ENCODE data around the gene TCERG1L. TPM values are rescaled to one million over a fixed set of nuclear protein-coding genes. Genes with fewer than 3 reads are reported as not detected.

TCERG1L gene
- total RNA-seq, 2 experiments from 2014 or later = 0.06 TPM; not detected in 1

- DNase-seq (no peak), ATAC-seq (ENCODE audit: poor library complexity) (no peak)
- TF ChIP-seq CTCF (IDR thresholded peaks at IDR 0.05) = no peak
- peaks cover 8% of the 10 kb centered on the region for H3K27me3 Mint-ChIP-seq
- H3K9me3 Mint-ChIP-seq = peaks cover 8% of the 10 kb centered on the region
- no peaks in the 10 kb centered on the region for H3K36me3 Mint-ChIP-seq (ENCODE audit: low read depth)
- peaks cover 0 to 7% of the 10 kb centered on the region in 2 experiments for H3K9me3 ChIP-seq (ENCODE audit: control insufficient read depth in 1 of 2, insufficient read depth in 1 of 2, low read length in 2 of 2)
- no peak overlapping the region for H3K4me3 ChIP-seq (ENCODE audit: low read length)
- peaks cover 0 to 7% of the 10 kb centered on the region in 2 experiments for H3K27me3 ChIP-seq (ENCODE audit: control insufficient read depth in 1 of 2, insufficient read depth in 2 of 2, low read length in 2 of 2)
- H3K27ac Mint-ChIP-seq = no peak overlapping the region
- ChIA-PET CTCF (no interaction called here), POLR2A (no interaction called here)
- no peaks in the 10 kb centered on the region for H3K4me1 ChIP-seq (ENCODE audit: insufficient read depth, low read length)
- H3K4me1 Mint-ChIP-seq (ENCODE audit: low read depth) = no peaks in the 10 kb centered on the region
- H3K4me3 Mint-ChIP-seq = no peak overlapping the region
- no peak overlapping the region for H3K27ac ChIP-seq (ENCODE audit: low read depth in 1 of 2, low read length in 2 of 2)
- no peaks in the 10 kb centered on the region for H3K36me3 ChIP-seq (ENCODE audit: insufficient read depth, low read length)
- intact Hi-C loops (cut with DNase I, micrococcal nuclease) = no loop called here
Measured at GRCh38 chr10:131337741-131338140, 26.2 kb upstream of the TCERG1L start.

DNA sequence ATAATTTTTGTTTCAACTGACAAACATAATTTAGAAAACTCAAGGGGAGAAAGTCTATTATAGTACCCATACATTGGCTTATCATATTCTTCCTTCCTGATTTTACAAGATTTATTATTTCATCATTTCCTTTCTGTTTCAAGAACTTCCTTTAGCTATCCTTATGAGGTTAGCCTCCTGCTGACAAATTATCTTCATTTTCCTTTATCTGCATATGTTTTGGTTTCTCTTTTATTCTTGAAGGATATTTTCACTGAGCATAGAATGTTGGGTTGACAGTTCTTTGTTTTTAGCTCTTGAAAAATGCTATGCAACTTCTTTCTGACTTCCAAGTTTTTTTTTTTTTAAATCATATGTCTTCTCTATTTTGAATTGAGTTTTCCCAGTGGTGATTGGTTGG, 21.3 kb upstream of the TCERG1L start:
- no peak for TF ChIP-seq CTCF (IDR thresholded peaks at IDR 0.05)
- Histone ChIP-seq H3K9me3 (ENCODE audit: control insufficient read depth in 1 of 2, insufficient read depth in 1 of 2, low read length in 2 of 2) (peaks cover 0 to 7% of the 10 kb centered on the region in 2 experiments), H3K4me1 (ENCODE audit: insufficient read depth, low read length) (no peaks in the 10 kb centered on the region), H3K27ac (ENCODE audit: low read depth in 1 of 2, low read length in 2 of 2) (no peak overlapping the region), H3K4me3 (ENCODE audit: low read length) (no peak overlapping the region), H3K27me3 (ENCODE audit: control insufficient read depth in 1 of 2, insufficient read depth in 2 of 2, low read length in 2 of 2) (peaks cover 0 to 7% of the 10 kb centered on the region in 2 experiments), H3K36me3 (ENCODE audit: insufficient read depth, low read length) (no peaks in the 10 kb centered on the region)
- ChIA-PET CTCF (interaction anchor here (0.7 kb wide), 1 partner anchor 68 kb away, joined by 3 read pairs; no protein-coding TSS in a partner anchor), POLR2A (no interaction called here)
- no peaks in the 10 kb centered on the region for H3K36me3 Mint-ChIP-seq (ENCODE audit: low read depth)
- no peak overlapping the region for H3K4me3 Mint-ChIP-seq
- H3K27ac Mint-ChIP-seq = no peak overlapping the region
- H3K4me1 Mint-ChIP-seq (ENCODE audit: low read depth) = no peaks in the 10 kb centered on the region
- ATAC-seq (ENCODE audit: poor library complexity) = no peak
- peaks cover 6% of the 10 kb centered on the region for H3K9me3 Mint-ChIP-seq
- DNase-seq = no peak
- intact Hi-C loops (cut with DNase I, micrococcal nuclease) = no loop called here
- peaks cover 8% of the 10 kb centered on the region for H3K27me3 Mint-ChIP-seq

DNA sequence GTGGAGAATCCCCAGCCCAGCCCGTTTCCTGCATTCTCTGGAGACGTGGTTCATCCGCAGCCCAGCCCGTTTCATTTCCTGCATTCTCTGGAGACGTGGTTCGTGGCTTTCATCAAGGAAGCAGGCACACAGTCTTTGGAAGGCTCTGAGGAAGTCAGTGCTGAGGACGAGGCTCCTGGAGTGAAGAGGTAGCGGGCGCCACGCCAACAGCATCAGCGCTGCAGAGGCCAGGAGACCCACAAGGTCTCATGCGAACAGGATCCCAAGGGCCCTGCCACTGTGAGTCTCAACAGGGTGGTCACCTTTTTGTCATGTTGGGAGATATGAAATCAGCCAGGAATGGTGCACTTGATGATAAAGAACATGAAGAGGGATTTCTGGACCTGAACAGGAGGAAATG, 12.4 kb upstream of the TCERG1L start:
- Mint-ChIP-seq H3K36me3 (ENCODE audit: low read depth) (no peaks in the 10 kb centered on the region), H3K4me3 (no peak overlapping the region), H3K9me3 (peaks cover 2% of the 10 kb centered on the region), H3K27ac (no peak overlapping the region), H3K4me1 (ENCODE audit: low read depth) (no peaks in the 10 kb centered on the region), H3K27me3 (peaks cover 38% of the 10 kb centered on the region)
- Histone ChIP-seq H3K36me3 (ENCODE audit: insufficient read depth, low read length) (no peaks in the 10 kb centered on the region), H3K4me3 (ENCODE audit: low read length) (no peak overlapping the region), H3K4me1 (ENCODE audit: insufficient read depth, low read length) (no peaks in the 10 kb centered on the region), H3K27me3 (ENCODE audit: control insufficient read depth in 1 of 2, insufficient read depth in 2 of 2, low read length in 2 of 2) (peaks cover 6 to 12% of the 10 kb centered on the region in 2 experiments), H3K9me3 (ENCODE audit: control insufficient read depth in 1 of 2, insufficient read depth in 1 of 2, low read length in 2 of 2) (peaks cover 0 to 13% of the 10 kb centered on the region in 2 experiments), H3K27ac (ENCODE audit: low read depth in 1 of 2, low read length in 2 of 2) (no peak overlapping the region)
- no peak for TF ChIP-seq CTCF (IDR thresholded peaks at IDR 0.05)
- CTCF ChIA-PET = no interaction called here
- no peak for ATAC-seq (ENCODE audit: poor library complexity)
- no peak for DNase-seq
- intact Hi-C loops (cut with DNase I, micrococcal nuclease) = no loop called here
- POLR2A ChIA-PET = no interaction called here

All from CD4-positive, alpha-beta T cell (primary cell).